OCI-LY1 (cell line): Measurements from ENCODE around the gene PCNX2.

Experiments
- CTCF ChIP-seq: fragments of 200-600 bp; sonication (generic), shearing (Covaris generic); IDR thresholded peaks from 2 replicates; pipeline ENCODE4 v1.5.1; 2017; ENCODE audit warnings: mild to moderate bottlenecking, antibody characterized with exemption, low read length, moderate library complexity, mixed read lengths
- EZH2 ChIP-seq: fragments of 200-600 bp; sonication (generic), shearing (Covaris generic); IDR thresholded peaks from 2 replicates; pipeline ENCODE4 v1.8.0; 2017; ENCODE audit warnings: borderline replicate concordance, mixed run types, mild to moderate bottlenecking, antibody characterized with exemption, low read length, moderate library complexity, mixed read lengths

GRCh38 chr1:233315718-233316301 lies 20.3 kb upstream of the PCNX2 start:
- TF ChIP-seq CTCF (no peak), EZH2 (no peak)
